OCI-LY7 (cell line): ENCODE measurements around the gene STON2. TPM values are rescaled to one million over a fixed set of nuclear protein-coding genes. Genes with fewer than 3 reads are reported as not detected.

ENCODE experiments used
- BruUV-seq: library from RNA; stranded (reverse); fragments of 400-500 nt; replicated peaks from 2 replicates; lab custom pipeline; 2021; lab: Mats Ljungman, UMichigan
- CTCF ChIA-PET: fragments of 300-600 bp; sonication (Branson Sonifier 250); formaldehyde crosslinking; loops from one replicate; lab custom pipeline; 2022; ENCODE audit warnings: antibody characterized with exemption; ENCODE audit not compliant: unreplicated experiment; lab: Charles Lee
- POLR2A ChIA-PET: fragments of 300-600 bp; sonication (Branson Sonifier 250); formaldehyde crosslinking; loops from one replicate; lab custom pipeline; 2022; ENCODE audit warnings: antibody characterized with exemption; lab: Charles Lee
- DNase-seq: peaks from one replicate; pipeline ENCODE4 v3.0.0-alpha.2; 2015; ENCODE audit warnings: low spot score
- H2AFZ ChIP-seq: fragments of 200-600 bp; sonication (generic), shearing (Covaris generic); 2 replicates; pipeline ENCODE4 v1.6.1; 2014; ENCODE audit warnings: mild to moderate bottlenecking, antibody characterized with exemption, low read length, moderate library complexity
- H3K27ac ChIP-seq: fragments of 200-600 bp; sonication (generic); 2 replicates; pipeline ENCODE4 v1.5.1; 2014; ENCODE audit warnings: mixed run types, low read depth, mild to moderate bottlenecking, moderate library complexity, low read length, inconsistent platforms; ENCODE audit not compliant: poor library complexity, severe bottlenecking
- H3K36me3 ChIP-seq: fragments of 200-600 bp; sonication (generic); 2 replicates; pipeline ENCODE4 v1.6.1; 2014; ENCODE audit warnings: mild to moderate bottlenecking, antibody characterized with exemption, low read length, moderate library complexity, mixed read lengths; ENCODE audit not compliant: insufficient read depth
- H3K4me1 ChIP-seq: fragments of 200-600 bp; sonication (generic); 2 replicates; pipeline ENCODE4 v1.5.1; 2014; ENCODE audit warnings: mild to moderate bottlenecking, low read length; ENCODE audit not compliant: insufficient read depth, poor library complexity, severe bottlenecking
- H3K4me2 ChIP-seq: fragments of 200-600 bp; sonication (generic); 2 replicates; pipeline ENCODE4 v1.6.1; 2014; ENCODE audit warnings: mild to moderate bottlenecking, low read length
- H3K4me3 ChIP-seq: fragments of 200-600 bp; sonication (generic); 2 replicates; pipeline ENCODE4 v1.5.1; 2014; ENCODE audit warnings: mild to moderate bottlenecking, low read depth, low read length; ENCODE audit not compliant: poor library complexity, severe bottlenecking
- H3K79me2 ChIP-seq: fragments of 200-600 bp; sonication (generic); 2 replicates; pipeline ENCODE4 v1.6.1; 2016; ENCODE audit warnings: low read depth, mild to moderate bottlenecking, low read length, moderate library complexity, mixed read lengths; ENCODE audit not compliant: insufficient read depth
- H3K9me2 ChIP-seq: fragments of 200-600 bp; sonication (generic); 2 replicates; pipeline ENCODE4 v1.6.1; 2016; ENCODE audit warnings: mild to moderate bottlenecking, low read length, mixed read lengths; ENCODE audit not compliant: insufficient read depth
- H3K9me3 ChIP-seq: fragments of 200-600 bp; sonication (generic); 2 replicates; pipeline ENCODE4 v1.6.1; 2014; ENCODE audit warnings: mild to moderate bottlenecking, mixed run types, low read length, mixed read lengths
- H4K20me1 ChIP-seq: fragments of 200-600 bp; sonication (generic); 2 replicates; pipeline ENCODE4 v1.6.1; 2014; ENCODE audit warnings: mild to moderate bottlenecking, antibody characterized with exemption, low read length, moderate library complexity, mixed read lengths; ENCODE audit not compliant: insufficient read depth
- CTCF ChIP-seq: fragments of 200-600 bp; sonication (generic); conservative IDR thresholded peaks from 2 replicates; pipeline ENCODE4 v1.5.1; 2014; ENCODE audit warnings: mild to moderate bottlenecking, antibody characterized with exemption, low read length, moderate library complexity, mixed read lengths
- EZH2phosphoT487 ChIP-seq: fragments of 200-600 bp; sonication (generic); IDR thresholded peaks from 2 replicates; pipeline ENCODE4 v1.6.1; 2018; ENCODE audit warnings: low read depth, borderline replicate concordance, mild to moderate bottlenecking, mixed run types, antibody characterized with exemption, low read length, moderate library complexity, mixed read lengths
- intact Hi-C: fragments of 100-400 bp; cut with micrococcal nuclease; formaldehyde crosslinking; loops from one replicate; pipeline ENCODE4 v1.10.0; 2022; ENCODE audit not compliant: unreplicated experiment
- total RNA-seq, 2 experiments: library from RNA; depleted of rRNA in 1 of 2; stranded (reverse); fragments of >200 nt in 1 of 2; shearing (Covaris generic) in 1 of 2; gene quantifications; 2 replicates each; pipeline ENCODE4 v1.2.3, GENCODE V29; 2014 to 2022

Gene STON2
- total RNA-seq, 2 experiments from 2014 or later = 0.25 TPM; not detected in 1

GRCh38 chr14:81352413-81352812 lies 47.7 kb downstream of the STON2 start:
- ChIA-PET POLR2A (no interaction called here), CTCF (no interaction called here)
- no TSS peak for BruUV-seq
- no peaks in the 10 kb centered on the region for H3K79me2 ChIP-seq
- peaks cover 5% of the 10 kb centered on the region for H3K4me1 ChIP-seq
- no peaks in the 10 kb centered on the region for H3K9me2 ChIP-seq
- TF ChIP-seq EZH2phosphoT487 (no peak), CTCF (no peak)
- H4K20me1 ChIP-seq = no peaks in the 10 kb centered on the region
- no peaks in the 10 kb centered on the region for H3K36me3 ChIP-seq
- H3K27ac ChIP-seq = no peak overlapping the region
- no peaks in the 10 kb centered on the region for H3K9me3 ChIP-seq
- DNase-seq = no peak
- H2AFZ ChIP-seq = no peak overlapping the region
- intact Hi-C loops = no loop called here
- H3K4me2 ChIP-seq = no peak overlapping the region
- no peak overlapping the region for H3K4me3 ChIP-seq

- Histone ChIP-seq H4K20me1 (no peaks in the 10 kb centered on the region), H3K4me3 (no peak overlapping the region), H3K4me1 (peaks cover 5% of the 10 kb centered on the region), H3K27ac (no peak overlapping the region), H3K79me2 (no peaks in the 10 kb centered on the region), H3K9me3 (no peaks in the 10 kb centered on the region), H3K9me2 (no peaks in the 10 kb centered on the region), H3K36me3 (no peaks in the 10 kb centered on the region), H2AFZ (no peak overlapping the region), H3K4me2 (no peak overlapping the region)
- TF ChIP-seq CTCF (no peak), EZH2phosphoT487 (no peak)
- no peak for DNase-seq
- ChIA-PET CTCF (no interaction called here), POLR2A (interaction anchor here (0.6 to 1.1 kb wide), 5 partner anchors 8 to 403 kb away, joined by 3 to 7 read pairs (median 5); no protein-coding TSS in a partner anchor)
- no TSS peak for BruUV-seq
- intact Hi-C loops = no loop called here
These were observed 48.9 kb downstream of the STON2 start for GRCh38 chr14:81351205-81351604.

- CTCF ChIA-PET = no interaction called here
- POLR2A ChIA-PET = interaction anchor here (0.7 to 1.1 kb wide), 3 partner anchors 8 to 40 kb away, joined by 3 to 5 read pairs (median 4); no protein-coding TSS in a partner anchor
- Histone ChIP-seq H3K4me1 (peaks cover 5% of the 10 kb centered on the region), H4K20me1 (no peaks in the 10 kb centered on the region), H3K4me3 (no peak overlapping the region), H3K79me2 (no peaks in the 10 kb centered on the region), H3K27ac (no peak overlapping the region), H2AFZ (no peak overlapping the region), H3K4me2 (no peak overlapping the region), H3K9me2 (no peaks in the 10 kb centered on the region), H3K9me3 (no peaks in the 10 kb centered on the region), H3K36me3 (no peaks in the 10 kb centered on the region)
- intact Hi-C loops = no loop called here
- DNase-seq = no peak
- TF ChIP-seq CTCF = no peak
- no peak for TF ChIP-seq EZH2phosphoT487
- no TSS peak for BruUV-seq
These were observed 49.6 kb downstream of the STON2 start for GRCh38 chr14:81350344-81351130.
